ENCODE results near the gene TUBB4B.

Gene TUBB4B

DNA sequence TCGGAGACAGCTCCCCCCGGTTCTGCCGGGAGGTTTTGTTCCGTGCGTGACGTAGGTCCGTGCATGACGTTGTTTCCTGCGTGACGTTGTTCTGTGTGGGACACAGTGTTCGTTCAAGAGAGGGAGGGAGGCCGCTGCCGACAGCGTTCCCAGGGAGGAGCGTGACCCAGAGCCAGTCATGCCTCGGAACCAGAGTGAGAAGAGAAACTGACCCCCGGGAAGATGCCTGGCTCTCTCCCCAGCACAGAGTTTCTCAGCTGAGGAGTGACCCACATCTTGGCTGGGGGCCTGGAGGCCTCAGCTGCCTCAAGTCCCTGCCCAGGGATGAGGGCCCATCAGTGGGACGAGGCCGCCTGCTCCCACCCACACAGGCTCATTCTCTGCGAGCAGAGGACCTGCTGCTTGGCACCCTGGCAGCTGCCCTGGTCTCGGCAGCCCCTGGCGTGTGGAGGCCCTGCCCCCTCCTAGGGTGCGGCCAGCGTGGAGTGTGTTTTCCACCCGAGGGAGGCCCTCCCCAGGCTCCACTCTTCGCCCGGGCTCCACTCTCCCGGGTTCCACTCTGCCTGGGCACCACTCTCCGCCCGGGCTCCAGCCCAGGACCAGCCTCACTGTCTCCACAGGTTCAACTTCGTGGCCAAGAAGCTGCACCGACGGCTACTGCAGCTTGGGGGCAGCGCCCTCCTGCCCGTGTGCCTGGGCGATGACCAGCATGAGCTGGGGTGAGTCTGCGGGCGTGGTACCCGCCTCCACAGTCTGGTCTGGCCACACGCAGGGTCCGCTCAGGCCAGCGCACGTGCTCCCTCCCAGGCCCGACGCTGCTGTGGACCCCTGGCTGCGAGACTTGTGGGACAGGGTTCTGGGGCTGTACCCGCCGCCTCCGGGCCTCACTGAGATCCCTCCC is 27.7 kb upstream of the TUBB4B start:
- DNase-seq: no peak

DNA sequence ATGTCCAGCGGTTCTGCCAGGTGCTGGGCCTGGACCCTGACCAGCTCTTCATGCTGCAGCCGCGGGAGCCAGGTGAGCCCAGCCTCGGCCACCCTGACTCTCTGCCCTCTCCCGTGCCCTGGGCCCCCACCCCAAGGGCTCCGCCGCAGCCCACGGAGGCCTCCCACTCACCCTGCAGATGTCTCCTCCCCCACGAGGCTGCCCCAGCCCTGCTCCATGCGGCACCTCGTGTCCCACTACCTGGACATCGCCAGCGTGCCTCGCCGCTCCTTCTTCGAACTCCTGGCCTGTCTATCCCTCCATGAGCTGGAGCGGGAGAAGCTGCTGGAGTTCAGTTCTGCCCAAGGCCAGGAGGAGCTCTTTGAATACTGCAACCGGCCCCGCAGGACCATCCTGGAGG is 26.5 kb upstream of the TUBB4B start:
- no peak for DNase-seq

DNA sequence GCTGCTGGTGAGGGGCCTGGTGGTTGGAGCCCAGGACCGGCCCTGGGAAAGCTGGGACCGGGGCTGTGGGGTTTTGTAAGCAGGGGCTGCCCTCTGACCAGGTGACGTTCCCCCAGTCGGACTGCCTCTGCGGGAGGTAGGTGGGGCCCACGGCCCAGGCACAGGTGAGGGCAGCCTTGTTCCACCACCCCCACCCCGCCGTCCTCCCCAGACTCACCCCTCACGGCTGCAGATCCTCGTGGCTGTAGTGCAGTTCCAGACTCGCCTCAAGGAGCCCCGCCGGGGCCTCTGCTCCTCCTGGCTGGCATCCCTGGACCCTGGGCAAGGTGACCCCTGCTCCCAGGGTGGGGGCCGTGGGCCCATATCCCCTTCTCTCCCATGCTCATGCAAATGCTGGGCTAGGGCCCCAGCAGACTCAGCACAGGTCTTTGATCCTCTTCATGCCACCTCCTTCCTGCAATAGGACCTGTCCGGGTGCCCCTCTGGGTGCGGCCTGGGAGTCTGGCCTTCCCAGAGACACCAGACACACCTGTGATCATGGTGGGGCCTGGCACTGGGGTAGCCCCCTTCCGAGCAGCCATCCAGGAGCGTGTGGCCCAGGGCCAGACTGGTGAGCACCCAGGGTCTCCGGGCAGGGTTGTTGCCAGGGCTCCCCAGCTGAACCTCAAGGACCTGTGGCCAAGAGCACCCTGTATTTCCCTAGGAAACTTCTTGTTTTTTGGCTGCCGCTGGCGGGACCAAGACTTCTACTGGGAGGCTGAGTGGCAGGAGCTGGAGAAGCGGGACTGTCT is 25.7 kb upstream of the TUBB4B start:
- DNase-seq: no peak

DNA sequence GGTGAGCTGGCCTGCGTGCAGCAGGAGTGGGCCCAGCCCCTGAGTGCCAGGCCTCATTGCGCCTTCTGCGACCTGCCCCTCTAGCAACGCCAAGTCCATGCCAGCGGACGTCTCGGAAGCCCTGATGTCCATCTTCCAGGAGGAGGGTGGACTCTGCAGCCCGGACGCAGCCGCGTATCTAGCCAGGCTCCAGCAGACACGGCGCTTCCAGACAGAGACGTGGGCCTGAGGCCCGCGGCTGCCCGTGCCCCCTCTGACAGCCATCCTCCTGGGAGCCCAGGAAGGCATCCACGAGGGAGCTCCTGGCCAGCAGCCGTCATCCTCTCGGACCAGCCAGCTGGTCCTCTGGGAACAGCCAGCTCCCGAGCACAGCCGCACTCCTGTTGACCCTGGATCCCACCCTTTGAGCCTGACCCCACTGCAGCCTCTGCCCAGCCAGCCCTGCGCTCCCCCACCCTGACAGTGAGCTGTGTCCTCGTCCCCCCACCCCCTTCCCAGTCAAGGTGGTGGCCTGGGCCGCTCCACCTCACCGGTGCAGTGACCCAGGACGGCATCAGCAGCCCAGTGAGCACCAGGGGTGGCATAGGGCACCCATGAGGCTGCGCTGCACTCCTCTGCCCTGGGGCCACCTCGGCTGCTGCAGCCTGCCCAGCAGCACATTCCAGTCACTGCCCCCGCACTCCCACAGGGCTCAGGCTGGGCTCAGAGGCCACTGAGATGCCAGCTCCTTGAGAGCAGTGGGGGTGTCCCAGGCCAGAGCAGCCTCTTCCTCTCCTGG is 24.7 kb upstream of the TUBB4B start:
- DNase-seq: no peak

DNA sequence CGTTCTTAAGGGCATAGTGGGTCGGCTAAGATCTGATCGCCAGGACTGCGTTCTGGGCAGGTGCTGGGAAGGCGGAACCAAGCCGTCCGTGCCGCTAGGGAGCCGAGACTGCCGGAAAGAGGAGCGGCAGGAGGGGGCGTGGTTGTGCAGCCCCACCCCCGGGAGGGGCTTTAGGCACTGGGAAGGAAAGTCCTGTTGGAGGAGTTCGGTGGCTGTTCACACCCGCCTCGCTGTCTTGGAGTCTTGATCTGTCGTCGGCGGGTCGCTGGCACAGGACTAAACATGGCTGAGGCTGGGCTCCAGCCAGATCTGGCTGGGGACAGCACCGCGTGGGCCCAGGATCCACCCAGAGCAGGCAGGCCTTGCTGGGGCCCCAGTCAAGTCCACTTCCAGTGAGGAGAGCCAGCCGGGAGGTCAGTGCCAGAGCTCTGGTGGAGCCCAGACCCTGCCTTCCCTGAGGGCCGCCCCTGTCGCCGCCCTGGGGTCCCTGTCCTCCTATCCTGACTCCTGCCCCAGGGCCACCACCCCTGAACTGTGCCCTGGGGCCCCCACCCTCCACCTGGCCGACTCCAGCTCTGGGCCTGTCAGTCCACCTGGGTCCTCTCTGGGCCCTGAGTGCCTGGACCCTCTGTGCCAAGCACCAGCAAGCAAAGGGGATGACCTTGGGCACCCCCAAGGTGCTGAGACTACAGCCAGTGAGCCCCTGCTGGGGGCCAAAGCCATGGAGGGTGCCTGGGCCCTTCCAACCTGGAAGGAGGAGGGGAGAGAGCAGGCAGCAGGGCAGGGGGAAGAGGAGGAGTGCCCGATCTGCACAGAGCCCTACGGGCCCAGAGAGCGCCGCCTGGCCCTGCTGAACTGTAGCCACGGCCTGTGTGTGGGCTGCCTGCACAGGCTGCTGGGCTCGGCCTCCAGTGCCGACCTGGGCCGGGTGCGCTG is 23.5 kb upstream of the TUBB4B start:
- no peak for DNase-seq

DNA sequence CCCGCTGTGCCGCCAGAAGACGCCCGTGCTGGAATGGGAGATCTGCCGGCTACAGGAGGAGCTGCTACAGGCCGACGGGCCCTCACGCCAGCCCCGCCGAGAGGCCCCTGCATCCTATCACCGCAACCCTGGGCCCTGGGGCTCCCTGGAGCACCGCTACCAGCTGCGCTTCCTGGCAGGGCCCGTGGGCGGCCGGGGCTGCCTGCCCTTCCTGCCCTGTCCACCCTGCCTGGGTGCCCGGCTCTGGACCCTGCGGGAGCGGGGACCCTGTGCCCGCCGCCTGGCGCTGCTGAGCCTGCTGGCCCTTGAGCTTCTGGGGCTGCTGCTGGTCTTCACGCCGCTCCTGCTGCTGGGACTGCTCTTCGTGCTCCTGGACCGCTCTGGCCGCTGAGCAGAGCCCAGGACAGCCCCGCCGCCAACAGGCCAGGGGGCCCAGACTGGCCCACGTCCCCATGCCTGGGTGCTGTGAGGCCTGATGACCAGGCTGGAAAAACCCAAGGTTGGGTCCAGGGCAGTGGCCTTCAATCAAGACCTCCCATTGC is 22.8 kb upstream of the TUBB4B start:
- no peak for DNase-seq

DNA sequence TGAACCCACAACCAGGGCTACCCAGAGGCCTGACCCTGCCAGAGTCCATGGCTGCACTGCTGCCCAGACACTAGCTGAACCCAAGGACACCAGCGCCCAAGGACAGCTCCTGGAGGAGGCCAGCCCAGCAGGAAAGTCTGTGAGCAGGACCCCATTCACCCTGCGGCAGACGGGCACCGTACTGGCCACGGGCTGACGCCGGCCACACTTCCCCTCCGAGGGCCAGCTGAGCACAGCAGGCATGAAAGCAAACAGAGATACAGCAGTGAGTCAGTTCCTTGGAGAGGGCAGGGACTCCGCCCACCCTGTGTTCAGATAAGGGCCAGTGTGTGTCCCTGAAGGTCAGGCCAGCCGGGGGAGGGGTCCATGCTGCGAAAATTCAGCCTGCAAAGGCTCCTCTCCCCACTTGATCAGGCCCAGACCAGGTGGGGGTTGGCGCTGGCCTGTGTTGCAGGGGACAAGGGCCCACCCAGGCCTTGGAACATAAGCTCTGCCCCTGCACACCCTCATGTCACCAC is 22.3 kb upstream of the TUBB4B start:
- DNase-seq: no peak

DNA sequence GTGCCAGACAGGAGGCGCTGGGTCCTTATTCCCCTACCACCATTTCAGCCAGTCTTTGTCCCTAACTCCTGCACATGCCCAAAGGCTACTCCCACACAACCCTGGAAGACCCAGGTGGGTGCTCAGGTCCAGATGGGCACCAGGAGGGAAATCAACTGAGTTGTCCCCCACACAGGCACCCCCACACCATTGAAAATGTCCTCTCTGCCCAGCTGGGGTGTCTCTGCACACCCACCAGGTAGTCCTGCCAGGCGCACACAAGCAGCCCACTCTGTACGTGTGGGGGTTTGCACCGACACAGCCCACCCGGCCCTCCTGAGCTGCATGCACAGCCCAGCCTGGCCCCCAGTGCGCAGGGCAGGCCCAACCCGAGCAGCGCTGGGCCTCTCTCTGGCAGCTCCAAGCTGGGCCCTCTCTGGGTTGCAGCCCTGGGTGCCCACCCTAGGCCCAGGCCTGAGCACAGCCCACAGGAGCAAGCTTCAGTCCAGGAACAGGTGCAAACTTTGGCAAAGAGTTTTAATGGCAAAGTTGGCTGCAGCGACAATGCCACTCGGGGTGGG is 21.2 kb upstream of the TUBB4B start:
- no peak for DNase-seq

DNA sequence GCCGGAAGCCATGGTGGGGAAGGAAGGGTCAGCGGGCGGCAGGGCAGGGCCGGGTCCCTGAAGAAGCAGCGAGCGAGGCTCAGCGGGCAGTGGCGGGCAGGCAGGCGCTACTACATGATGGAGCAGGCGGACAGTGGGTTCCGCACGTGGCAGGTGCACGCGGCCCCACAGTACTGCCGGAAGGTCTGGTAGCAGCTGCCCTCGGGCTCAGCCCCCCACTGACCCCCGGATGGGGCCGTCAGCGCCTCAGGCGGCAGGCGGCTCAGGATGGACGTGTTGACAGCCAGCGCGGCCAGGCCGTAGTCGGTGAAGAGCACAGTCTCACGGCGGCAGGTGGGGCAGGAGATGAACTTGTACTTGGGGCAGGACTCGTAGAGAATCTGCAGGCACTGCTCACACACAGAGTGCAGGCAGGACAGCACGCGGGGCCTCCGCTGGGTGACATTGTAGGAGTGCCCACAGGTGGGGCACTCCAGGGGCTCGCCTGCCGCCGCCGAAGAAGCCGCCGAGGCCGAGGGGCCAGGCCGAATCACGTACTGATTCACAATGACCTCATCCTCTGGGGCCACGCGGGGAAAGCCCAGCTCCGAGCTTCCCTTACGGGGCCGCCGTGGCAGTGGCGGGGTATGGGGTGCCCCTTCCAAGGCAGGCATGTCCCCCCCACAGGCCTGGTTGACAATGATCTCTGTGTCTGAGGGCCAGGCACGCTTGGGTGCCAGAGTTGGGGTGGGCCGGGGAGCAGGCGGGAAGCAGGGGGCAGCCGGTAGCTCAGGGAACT is 20.6 kb upstream of the TUBB4B start:
- DNase-seq: no peak

DNA sequence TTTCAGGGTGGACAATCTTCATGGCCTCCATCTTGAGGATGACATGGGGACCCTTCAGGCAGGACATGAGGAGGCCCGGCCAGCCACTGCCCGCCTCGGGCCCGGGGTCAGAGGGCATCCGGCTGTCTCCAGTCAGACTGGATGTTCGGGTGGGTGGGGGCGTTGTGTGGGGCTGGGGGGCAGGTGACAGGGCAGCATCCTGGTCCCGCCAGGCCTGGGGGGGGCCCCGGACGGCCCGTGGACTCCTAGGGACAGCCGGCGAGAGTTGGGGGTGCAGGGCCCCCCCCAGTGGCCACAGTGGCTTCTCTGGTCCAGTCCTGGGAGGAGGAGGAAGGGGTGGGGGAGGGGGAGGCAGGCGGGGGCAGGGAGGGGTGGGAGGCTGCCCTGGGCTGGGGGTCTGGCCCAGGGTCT is 20.0 kb upstream of the TUBB4B start:
- no peak for DNase-seq

DNA sequence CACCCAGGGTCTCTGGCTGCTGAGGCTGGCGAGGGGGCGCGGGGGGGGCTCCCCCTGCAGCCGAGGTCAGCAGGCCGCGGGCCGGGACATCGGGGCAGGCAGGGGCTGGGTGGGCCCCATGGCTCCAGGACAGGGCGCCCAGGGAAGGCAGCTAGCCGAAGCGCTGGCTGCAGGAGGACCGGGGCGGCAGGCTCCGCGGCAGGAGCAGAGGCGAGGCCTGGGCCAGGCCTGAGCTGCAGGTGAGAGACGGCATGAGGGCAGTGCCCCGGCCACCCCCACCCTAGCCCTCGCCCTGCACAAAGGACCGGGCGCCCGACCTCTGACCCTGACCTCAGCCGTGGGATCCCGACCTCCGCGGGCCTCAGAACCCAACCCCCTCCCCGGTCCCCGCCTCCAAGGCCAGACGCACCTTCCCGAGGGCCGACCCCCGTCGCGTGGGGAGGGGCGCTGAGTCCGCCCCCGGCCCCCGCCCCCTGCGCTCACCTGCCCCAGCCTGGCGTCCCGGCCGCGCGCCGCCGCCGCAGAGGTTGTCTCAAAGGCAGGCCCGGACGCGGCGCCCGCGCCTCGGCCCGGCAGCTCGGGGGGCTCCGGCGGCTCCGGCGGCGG is 19.5 kb upstream of the TUBB4B start:
- no peak for DNase-seq

DNA sequence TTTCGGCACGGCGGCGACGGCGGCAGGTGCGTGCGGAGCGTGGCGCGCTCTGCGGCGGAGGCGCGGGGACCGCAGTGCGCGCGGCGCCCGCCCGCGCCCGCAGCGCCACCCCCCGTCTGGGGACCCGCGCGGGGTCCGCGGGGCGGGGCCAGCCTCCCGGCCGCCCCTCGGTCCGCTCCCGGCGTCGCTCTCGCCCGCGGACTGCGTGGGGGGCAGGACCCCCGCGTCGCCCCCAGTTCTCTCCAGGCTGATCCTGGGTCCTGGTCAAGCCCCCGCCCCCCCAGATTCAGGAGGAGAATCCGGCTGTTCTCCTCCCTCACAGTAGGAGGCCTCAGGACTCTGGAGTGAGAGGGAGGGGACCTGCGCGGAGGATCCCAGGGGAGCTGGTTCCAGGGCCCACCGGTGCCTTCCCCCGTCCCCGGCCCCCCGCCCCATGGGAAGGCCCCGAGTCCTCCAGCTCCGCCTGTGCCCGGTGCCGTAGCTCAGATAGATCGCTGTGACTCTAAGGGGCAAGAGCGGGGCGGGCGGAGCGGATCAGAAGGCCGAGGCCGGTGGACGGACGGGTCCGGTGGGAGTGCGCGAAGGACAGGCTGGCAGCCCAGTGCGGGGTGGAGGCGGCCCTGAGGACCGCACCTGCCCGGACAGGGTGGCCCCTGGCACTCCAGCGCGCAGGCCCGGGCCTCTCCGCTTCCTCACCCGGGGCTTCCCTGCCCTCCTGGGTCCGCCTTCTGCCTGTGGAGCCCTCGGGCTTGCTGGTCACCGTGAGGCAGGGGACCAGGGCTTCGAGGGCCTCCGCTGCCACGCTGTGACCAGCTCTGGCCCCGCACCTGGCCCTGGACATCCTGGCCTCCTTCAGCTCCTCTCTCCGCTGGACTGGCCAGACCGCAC is 18.7 kb upstream of the TUBB4B start, which contains the start of gene RNF208:
Gene RNF208, minus strand, starts transcription at position 51 of the 888 bp plus-strand sequence. CDS start 1,028 bp downstream, outside the sequence.
- no peak for DNase-seq

DNA sequence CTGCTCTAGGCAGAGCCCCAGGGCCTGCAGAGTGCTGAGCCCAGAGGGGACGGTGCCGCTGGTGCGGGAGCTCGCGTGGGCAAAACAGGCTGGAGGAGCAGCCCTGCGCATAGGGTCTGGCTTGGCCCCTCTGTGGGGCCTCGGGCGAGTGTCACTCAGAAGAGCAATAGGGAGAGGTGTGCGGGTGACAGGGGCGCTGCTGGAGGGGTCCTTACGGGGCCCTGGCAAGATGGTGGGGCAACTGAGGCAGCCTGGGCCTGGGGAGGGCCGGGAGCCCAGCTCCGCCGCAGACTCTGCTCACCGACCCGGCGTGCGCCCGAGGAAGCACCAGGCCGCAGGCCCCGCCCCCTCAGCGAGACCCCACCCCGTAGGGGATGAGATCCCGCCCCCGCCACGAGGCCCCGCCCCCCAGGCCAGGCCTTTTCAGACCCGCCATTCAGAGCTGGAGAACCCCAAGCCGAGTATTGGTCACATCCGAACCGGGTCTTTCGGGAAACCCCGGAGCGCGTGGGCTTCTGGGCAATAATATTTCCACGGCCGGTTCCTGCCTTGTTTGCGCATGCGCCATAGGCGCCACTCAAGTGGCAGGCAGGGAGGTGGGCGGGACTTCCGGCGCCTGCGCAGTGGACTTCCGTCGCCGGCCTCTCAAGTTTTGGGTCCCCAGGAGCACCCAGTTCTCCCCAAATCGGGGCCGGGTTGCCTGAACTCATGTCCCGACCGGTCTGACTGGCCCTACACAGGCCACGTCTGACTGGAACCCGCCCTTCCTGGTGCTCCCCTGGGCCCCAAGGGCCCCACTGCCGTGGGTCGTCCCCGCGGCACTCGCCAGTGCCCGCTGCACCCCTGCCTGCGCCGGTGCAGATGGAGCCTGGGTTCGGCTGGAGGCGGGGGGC is 17.8 kb upstream of the TUBB4B start:
- peak; percentile 99 for DNase-seq

DNA sequence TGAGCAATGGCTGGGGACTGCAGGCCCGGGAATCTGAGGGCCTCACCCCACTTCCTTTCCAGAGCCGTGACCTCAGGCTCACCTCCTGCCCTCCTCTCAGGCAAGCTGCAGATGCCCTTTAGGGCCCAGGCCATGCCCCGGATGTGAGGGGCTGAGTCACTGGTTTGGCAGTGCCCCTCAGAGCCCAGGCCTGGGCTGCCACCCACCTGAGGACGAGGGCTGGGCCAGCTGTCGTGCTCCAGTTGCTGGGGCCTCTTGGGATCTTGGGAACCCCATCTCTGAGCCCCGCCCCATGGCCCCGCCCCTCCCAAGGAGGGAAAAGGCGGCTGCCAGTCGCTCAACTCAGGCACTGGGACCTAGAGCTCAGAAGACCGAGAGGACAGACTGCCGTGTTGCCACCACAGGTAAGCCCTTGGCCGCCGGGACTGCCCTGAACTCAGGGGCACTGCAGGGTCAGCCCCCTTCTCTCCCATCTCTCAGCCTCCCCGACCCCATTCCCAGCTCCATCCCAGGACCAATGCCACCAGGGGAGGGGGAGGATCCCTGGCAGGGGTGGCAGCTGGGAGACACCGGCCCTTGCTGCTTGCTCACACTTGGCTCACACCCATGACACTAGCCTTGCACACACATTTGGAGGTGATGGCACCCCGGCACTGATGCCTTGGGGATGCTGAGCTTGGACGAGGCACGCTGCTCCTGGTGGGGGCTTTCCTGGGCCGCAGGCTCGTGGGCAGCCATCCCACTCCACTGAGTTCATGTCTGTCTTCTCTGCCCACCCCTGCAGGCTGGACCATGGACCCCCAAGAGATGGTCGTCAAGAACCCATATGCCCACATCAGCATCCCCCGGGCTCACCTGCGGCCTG is 16.0 kb upstream of the TUBB4B start, which contains the start of gene CYSRT1:
Gene CYSRT1, plus strand, starts transcription at position 345 of the 865 bp plus-strand sequence. Its CDS starts 448 bp downstream, at position 793.
- no peak for DNase-seq

DNA sequence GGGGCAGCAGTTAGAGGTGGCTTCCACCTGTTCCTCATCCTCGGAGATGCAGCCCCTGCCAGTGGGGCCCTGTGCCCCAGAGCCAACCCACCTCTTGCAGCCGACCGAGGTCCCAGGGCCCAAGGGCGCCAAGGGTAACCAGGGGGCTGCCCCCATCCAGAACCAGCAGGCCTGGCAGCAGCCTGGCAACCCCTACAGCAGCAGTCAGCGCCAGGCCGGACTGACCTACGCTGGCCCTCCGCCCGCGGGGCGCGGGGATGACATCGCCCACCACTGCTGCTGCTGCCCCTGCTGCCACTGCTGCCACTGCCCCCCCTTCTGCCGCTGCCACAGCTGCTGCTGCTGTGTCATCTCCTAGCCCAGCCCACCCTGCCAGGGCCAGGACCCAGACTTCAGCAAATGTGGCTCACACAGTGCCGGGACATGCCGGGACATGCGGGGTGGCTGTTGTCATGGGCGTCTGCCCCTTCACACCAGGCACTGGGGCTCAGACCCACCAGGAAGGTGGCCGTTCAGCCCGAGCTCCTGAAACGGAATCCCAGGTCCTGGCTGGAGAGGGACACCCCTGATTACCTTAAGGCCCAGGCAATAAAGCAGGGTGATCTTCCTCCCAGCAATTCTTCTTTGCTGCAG is 15.3 kb upstream of the TUBB4B start:
- DNase-seq: no peak

All from stimulated activated CD4-positive, alpha-beta T cell treated with anti-CD3 and anti-CD28 coated beads, Interleukin-12 subunit alpha, Interleukin-12 subunit beta, amount 100 ng/mL, for 4 hours (primary cell).